Mesothelial cell of epicardium (in vitro differentiated cells): ENCODE results near the gene RIC1. TPM values are rescaled to one million over a fixed set of nuclear protein-coding genes. Genes with fewer than 3 reads are reported as not detected.

ENCODE experiments used
- DNase-seq, 2 experiments: peaks; one replicate each; pipeline ENCODE4 v3.0.0; 2021; ENCODE audit warnings: low spot score in 2 of 2; ENCODE audit not compliant: unreplicated experiment in 2 of 2
- H3K27ac Mint-ChIP-seq: 2 replicates; pipeline ENCODE4 v1.8.0; 2021; ENCODE audit warnings: mixed read lengths
- H3K27me3 Mint-ChIP-seq: 2 replicates; pipeline ENCODE4 v1.8.0; 2021; ENCODE audit warnings: low read depth, mixed read lengths
- H3K36me3 Mint-ChIP-seq: 2 replicates; pipeline ENCODE4 v1.8.0; 2021; ENCODE audit warnings: mixed read lengths
- H3K4me1 Mint-ChIP-seq: 2 replicates; pipeline ENCODE4 v1.8.0; 2021; ENCODE audit warnings: mixed read lengths
- H3K4me3 Mint-ChIP-seq: 2 replicates; pipeline ENCODE4 v1.8.0; 2021; ENCODE audit warnings: mild to moderate bottlenecking, moderate library complexity, mixed read lengths
- H3K9me3 Mint-ChIP-seq: 2 replicates; pipeline ENCODE4 v1.8.0; 2021; ENCODE audit warnings: mixed read lengths
- CTCF ChIP-seq: fragments of 200-600 bp; sonication (generic); IDR thresholded peaks from one replicate; pipeline ENCODE4 v1.5.0; 2021; ENCODE audit warnings: antibody characterized with exemption; ENCODE audit not compliant: unreplicated experiment
- total RNA-seq: library from RNA; stranded (reverse); gene quantifications from 3 replicates; pipeline ENCODE4 v1.2.1, GENCODE V29; 2021

Gene RIC1
- total RNA-seq, 1 donor from 2014 or later, result 39.2 TPM

DNA sequence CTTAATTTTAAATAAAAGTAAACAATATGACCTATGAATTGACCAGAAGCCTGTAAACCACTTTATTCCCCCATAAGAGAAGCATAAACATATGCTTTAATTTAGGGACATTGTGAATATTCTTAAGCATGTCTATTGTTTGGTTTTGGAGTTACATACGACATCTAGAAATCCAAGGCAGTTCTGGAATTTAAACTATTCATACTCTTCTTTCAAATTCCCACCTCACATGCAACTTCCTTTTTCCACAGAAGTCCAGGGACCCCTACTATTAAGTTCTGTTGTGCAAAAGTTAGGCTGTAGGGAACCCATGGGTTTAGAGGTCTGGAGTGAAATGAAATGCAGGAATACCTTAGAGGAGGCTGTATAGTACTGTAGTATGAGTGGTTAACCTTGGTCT is 2.1 kb downstream of the RIC1 start:
- H3K4me3 Mint-ChIP-seq, result peak overlapping the region; percentile 100
- no peak for DNase-seq
- H3K27ac Mint-ChIP-seq, result peak overlapping the region; percentile 66
- peaks cover 22% of the 10 kb centered on the region for H3K36me3 Mint-ChIP-seq
- H3K9me3 Mint-ChIP-seq, result peaks cover 19% of the 10 kb centered on the region
- no peaks in the 10 kb centered on the region for H3K27me3 Mint-ChIP-seq
- TF ChIP-seq CTCF, result no peak
- H3K4me1 Mint-ChIP-seq, result peaks cover 39% of the 10 kb centered on the region

DNA sequence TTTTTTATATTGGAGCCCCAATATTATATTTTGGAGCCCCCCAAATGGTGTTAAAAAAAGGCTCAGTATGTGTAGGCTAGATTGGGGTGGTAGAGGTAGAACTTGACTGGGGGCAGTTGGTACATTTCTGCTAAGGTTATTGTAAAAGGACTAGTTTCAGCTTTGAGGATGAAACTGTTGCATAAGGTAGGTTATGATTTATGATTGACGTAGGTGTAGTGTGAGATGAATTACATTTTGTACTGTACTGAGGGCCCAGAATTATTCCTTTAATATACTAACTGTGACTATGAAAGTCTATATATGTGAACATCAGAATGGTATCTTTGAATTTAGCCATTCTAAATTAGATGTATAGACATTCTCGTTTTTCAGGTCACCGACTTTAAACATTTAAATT is 3.6 kb downstream of the RIC1 start:
- TF ChIP-seq CTCF, result no peak
- peaks cover 32% of the 10 kb centered on the region for H3K4me1 Mint-ChIP-seq
- H3K9me3 Mint-ChIP-seq, result peaks cover 22% of the 10 kb centered on the region
- H3K27me3 Mint-ChIP-seq, result no peaks in the 10 kb centered on the region
- H3K4me3 Mint-ChIP-seq, result no peak overlapping the region
- DNase-seq, result no peak
- peaks cover 27% of the 10 kb centered on the region for H3K36me3 Mint-ChIP-seq
- H3K27ac Mint-ChIP-seq, result peak overlapping the region; percentile 49

GRCh38 chr9:5633243-5633642 is 4.3 kb downstream of the RIC1 start:
- DNase-seq, result no peak
- H3K9me3 Mint-ChIP-seq, result peaks cover 29% of the 10 kb centered on the region
- no peaks in the 10 kb centered on the region for H3K27me3 Mint-ChIP-seq
- H3K36me3 Mint-ChIP-seq, result peaks cover 34% of the 10 kb centered on the region
- peak overlapping the region; percentile 88 for H3K27ac Mint-ChIP-seq
- no peak overlapping the region for H3K4me3 Mint-ChIP-seq
- TF ChIP-seq CTCF, result no peak
- peaks cover 25% of the 10 kb centered on the region for H3K4me1 Mint-ChIP-seq

GRCh38 chr9:5635390-5635789 is 6.5 kb downstream of the RIC1 start:
- Mint-ChIP-seq H3K9me3 (peaks cover 51% of the 10 kb centered on the region), H3K4me3 (no peak overlapping the region), H3K27ac (no peak overlapping the region), H3K27me3 (no peaks in the 10 kb centered on the region), H3K36me3 (peaks cover 54% of the 10 kb centered on the region), H3K4me1 (peaks cover 23% of the 10 kb centered on the region)
- TF ChIP-seq CTCF, result no peak
- DNase-seq, result no peak

GRCh38 chr9:5639816-5640215 is 10.9 kb downstream of the RIC1 start:
- Mint-ChIP-seq H3K27ac (no peak overlapping the region), H3K36me3 (peaks cover 59% of the 10 kb centered on the region), H3K4me3 (no peak overlapping the region), H3K27me3 (no peaks in the 10 kb centered on the region), H3K4me1 (no peaks in the 10 kb centered on the region), H3K9me3 (peaks cover 57% of the 10 kb centered on the region)
- no peak for TF ChIP-seq CTCF
- DNase-seq, result no peak

- DNase-seq, result no peak
- Mint-ChIP-seq H3K27ac (no peak overlapping the region), H3K36me3 (peaks cover 49% of the 10 kb centered on the region), H3K27me3 (no peaks in the 10 kb centered on the region), H3K4me1 (no peaks in the 10 kb centered on the region), H3K4me3 (no peak overlapping the region), H3K9me3 (peaks cover 52% of the 10 kb centered on the region)
- TF ChIP-seq CTCF, result no peak
Measured at GRCh38 chr9:5642170-5642569, 13.3 kb downstream of the RIC1 start.
